HG02588 (cell line): Measurements from ENCODE around the gene ANKRD6.

Experiments used
- ATAC-seq: cut with Tn5 transposase; IDR thresholded peaks from one replicate; pipeline ENCODE4 v1.9.1; 2021; ENCODE audit warnings: mild to moderate bottlenecking, moderate library complexity; ENCODE audit not compliant: unreplicated experiment

ANKRD6 gene

GRCh38 chr6:89555806-89556205 lies 122.9 kb downstream of the ANKRD6 start:
- ATAC-seq = no peak

- ATAC-seq = no peak
Measured at GRCh38 chr6:89559487-89559886, 126.5 kb downstream of the ANKRD6 start.

- ATAC-seq = no peak
Measured at GRCh38 chr6:89562093-89562973, 129.4 kb downstream of the ANKRD6 start.

- ATAC-seq = no peak
Measured at GRCh38 chr6:89563866-89564265, 130.9 kb downstream of the ANKRD6 start.

- ATAC-seq = no peak
Measured at GRCh38 chr6:89564752-89565427, 131.9 kb downstream of the ANKRD6 start.

GRCh38 chr6:89566008-89566800 lies 133.3 kb downstream of the ANKRD6 start:
- no peak for ATAC-seq

- no peak for ATAC-seq
Measured at GRCh38 chr6:89566930-89567629, 134.1 kb downstream of the ANKRD6 start.

GRCh38 chr6:89567630-89568390 lies 134.9 kb downstream of the ANKRD6 start:
- no peak for ATAC-seq

- no peak for ATAC-seq
Measured at GRCh38 chr6:89574910-89575561, 142.1 kb downstream of the ANKRD6 start.

GRCh38 chr6:89575562-89575960 lies 142.6 kb downstream of the ANKRD6 start:
- ATAC-seq = no peak

- ATAC-seq = no peak
Measured at GRCh38 chr6:89580997-89581666, 148.2 kb downstream of the ANKRD6 start.

- no peak for ATAC-seq
Measured at GRCh38 chr6:89581689-89582088, 148.7 kb downstream of the ANKRD6 start.

- peak; percentile 45 for ATAC-seq
Measured at GRCh38 chr6:89582669-89583325, 149.8 kb downstream of the ANKRD6 start.

- ATAC-seq = no peak
Measured at GRCh38 chr6:89583559-89583958, 150.6 kb downstream of the ANKRD6 start.

- ATAC-seq = no peak
Measured at GRCh38 chr6:89584539-89584938, 151.6 kb downstream of the ANKRD6 start.

- ATAC-seq = no peak
Measured at GRCh38 chr6:89585154-89585553, 152.2 kb downstream of the ANKRD6 start.

- no peak for ATAC-seq
Measured at GRCh38 chr6:89589297-89590025, 156.5 kb downstream of the ANKRD6 start.

GRCh38 chr6:89590133-89590532 lies 157.2 kb downstream of the ANKRD6 start:
- no peak for ATAC-seq
